Left lobe of liver (tissue), 2 donors: Measurements from ENCODE around the gene TWF2. TPM values are rescaled to one million over a fixed set of nuclear protein-coding genes. Genes with fewer than 3 reads are reported as not detected.
"Not testable (repeated sequence)": the region's sequence is repeated elsewhere in the genome, so short reads cannot be mapped to it uniquely, and the experiment has no call there.

Source experiments
- ATAC-seq: fragments of 200-7000 bp; cut with Tn5 transposase; one replicate; pipeline ENCODE4 v1.9.1; 2020; ENCODE audit warnings: mild to moderate bottlenecking, moderate library complexity
- DNase-seq: peaks from one replicate; pipeline ENCODE4 v3.0.0-alpha.2; 2020; ENCODE audit warnings: low spot score
- total RNA-seq: library from RNA; stranded (reverse); gene quantifications from one replicate; pipeline ENCODE4 v1.2.1, GENCODE V29; 2021
- donor health status: DM: no; HTN: no; CAD: no; lungs with moderate emphysema.
- donor health status: DM: no; HTN: yes; CAD: no.

Gene TWF2
- total RNA-seq = 16.8 TPM

DNA sequence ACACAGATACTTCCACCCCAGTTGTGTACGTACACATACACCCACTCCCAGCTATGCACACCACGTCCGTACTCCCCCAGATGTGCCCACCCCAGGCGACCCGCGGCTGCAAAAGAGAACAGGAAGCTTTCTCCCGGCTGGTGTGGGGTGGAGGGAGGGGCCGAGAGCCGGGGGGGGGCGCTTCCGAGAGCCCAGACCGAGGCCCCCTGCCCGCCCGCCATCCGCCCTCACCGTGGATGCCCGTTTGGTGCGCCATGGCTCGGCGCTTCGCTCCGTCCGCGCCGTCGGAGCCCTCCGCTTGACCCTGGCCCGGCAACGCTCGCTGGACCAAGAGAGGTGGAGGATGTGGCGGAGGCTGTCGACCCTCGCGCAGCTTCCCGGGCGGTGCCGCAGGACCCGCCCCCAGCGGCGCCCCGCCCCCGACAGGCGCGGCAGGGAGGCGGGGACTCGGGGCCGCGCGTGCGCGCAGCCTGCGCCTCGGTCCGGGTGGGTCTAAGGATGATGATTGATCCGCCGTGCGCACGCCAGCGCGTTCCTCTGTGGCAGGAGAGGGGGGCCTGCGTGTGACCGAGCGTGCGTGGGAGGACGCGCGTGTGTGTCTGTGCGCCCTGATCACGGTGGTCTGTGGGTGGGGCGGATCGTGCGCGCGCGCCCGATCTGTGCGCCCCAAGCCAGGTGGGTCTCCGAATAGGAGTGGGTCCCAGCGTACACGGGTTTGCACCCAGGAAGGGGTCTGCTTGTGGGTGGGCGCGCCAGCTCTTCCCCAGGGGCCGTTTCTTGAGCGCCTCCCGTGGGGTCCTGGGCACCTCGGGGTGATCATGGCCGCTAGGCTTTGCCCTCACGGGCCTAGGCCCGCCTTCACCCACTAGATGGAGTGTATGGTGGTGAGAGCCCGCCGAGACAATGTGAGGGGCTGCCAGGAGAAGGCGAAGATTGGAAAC is at the start of gene TWF2:
Gene TWF2 (minus strand): TSS at position 398 of the 941 bp plus-strand sequence. CDS start 142 bp downstream, at position 256.
- peak; percentile 79 for ATAC-seq

DNA sequence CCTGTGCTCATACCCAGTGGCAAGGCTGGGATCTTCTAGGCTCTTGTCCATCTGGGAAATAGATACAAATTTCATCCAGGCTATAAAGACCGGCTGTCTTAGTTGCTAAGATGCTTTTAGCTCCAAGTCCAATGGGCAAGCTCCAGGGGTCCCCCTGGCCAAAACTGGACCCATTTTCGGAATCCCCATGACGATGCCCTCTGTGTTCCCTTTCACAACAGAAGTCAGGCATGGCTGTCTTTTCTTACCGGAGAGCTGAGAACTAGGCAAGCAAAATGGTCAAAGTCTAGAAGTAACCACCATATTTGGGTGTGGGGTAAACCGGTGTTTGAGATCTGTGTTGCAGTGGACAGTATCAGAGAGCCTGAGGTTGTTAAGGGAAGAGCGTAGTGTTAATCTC is 49.7 kb upstream of the TWF2 start:
- no peak for ATAC-seq
- no peak for DNase-seq

More for the DNA sequence above, at the start of gene TWF2:
- peak; percentile 80 for DNase-seq

DNA sequence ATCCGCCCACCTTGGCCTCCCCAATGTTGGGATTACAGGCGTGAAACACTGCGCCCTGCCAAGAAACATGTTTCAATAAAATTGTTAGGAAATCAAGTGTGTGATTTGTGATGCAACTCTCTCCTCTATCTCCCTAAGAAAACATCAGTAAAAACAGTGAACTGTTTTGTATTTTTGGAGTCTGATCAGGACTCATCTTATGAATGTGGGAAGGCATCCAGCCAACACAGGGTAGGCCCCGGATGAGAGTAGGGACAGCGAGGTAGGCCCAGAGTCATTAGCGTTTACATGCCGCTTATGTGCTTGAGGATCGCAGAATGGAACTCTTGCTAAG is 47.8 kb upstream of the TWF2 start:
- ATAC-seq (peak; percentile 35), DNase-seq (peak; percentile 86)

DNA sequence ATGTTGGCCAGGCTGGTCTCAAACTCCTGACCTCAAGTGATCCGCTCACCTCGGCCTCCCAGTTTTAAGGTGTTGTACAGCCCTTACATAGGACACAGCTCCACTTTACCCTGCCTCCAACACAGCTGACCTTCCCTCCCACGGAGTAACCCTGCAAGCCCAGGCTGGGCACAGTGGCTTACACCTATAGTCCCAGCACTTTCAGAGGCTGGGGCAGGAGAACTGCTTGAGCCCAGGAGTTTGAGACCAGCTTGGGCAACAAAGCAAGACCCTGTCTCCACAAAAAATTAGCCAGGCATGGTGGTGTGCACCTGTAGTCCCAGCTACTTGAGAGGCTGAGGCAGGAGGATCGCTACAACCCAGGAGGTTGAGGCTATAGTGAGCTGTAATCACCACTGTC is 45.1 kb upstream of the TWF2 start:
- ATAC-seq = not testable (repeated sequence)
- peak; percentile 42 for DNase-seq

DNA sequence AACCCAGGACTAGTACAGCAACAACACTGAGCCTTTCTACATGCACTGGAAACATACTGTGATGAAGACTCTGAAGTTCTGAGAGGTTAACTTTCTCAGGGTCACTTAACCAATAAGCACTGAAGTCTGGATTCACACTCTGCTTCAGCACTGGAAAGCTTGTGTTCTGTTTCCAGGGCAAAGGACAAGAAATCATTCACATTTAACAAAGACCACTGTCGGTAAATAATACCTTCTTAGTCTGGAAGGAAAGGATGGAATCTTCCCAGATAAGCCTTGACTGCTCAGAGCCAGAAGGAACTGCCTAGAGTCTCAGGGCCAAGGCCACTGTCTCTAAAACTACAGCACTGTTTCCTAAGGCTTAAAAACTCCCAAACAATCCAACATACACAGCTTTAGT is 44.3 kb upstream of the TWF2 start:
- DNase-seq (no peak), ATAC-seq (no peak)

DNA sequence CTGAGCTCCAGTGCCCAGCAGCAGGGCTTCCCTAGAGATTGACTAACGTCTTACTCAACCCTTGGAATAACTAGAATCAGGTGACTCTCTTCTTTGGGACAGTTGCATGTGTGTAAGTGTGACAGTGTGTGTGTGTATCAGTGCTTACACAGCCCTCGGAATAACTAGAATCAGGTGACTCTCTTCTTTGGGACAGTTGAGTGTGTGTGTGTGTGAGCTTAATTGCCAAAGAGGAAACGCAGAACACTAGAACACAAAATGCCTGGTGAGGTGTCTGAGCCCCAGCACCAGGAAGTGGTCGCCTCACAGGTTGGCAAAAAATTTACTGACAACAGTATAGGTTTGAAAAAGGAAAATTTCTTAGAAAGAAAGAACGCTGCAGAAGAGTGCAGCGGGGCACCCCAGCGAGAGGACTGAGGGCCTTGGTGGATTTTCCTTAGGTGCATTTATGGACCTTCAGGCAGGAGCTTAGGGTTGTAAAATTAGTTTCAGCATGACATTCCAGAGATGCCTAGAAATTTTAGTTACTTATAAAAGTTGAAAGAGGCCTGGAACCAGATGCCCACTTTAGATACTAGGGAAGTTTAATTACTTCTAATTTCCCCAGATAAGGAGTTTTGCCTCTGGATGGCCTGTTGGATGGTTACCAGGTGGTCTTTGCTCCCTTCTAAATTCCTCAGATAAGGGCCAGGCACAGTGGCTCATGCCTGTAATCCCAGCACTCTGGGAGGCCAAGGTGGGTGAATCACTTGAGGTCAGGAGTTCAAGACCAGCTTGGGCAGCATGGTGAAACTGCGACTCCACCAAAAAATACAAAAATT is 43.2 kb upstream of the TWF2 start:
- ATAC-seq = no peak
- DNase-seq = no peak

DNA sequence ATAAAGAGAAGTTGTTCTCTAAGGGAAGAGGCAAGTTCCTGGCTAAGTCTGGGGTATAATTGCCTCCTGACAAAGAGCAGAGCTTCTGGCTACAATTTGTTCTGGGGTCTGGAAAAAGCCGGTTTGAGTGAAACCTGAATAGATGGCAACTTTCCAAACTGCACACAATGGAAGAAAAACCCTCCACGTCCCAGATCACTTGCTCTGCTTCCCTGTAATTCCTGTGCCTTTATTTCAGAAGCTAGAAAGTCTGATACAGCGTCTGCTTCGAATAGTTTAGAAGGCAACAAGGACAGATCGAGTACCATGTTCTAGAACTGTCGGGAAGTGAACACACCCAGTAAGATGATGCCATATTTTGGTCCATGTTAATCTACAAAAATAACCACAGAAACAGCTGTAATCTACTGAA is 41.1 kb upstream of the TWF2 start:
- ATAC-seq = no peak
- DNase-seq = no peak

DNA sequence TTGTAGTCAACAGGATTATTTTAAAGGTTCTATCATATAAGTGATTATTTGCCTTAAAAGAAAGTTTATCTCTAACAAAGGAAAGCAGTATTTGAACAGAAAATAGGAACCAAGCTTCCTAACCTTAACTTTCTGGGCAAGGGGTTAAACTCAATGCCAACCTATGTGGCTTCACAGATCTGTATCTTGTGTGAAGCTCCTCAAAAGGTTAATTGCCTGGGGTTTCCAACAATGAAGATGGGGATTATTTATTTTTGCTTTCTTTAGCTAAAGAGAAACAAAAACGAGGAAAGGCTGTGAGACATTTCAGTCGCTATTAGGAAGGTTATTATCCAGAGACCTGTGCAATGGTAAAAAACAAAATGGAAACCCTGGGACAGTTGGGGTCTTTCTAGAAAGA is 40.6 kb upstream of the TWF2 start:
- ATAC-seq (no peak), DNase-seq (no peak)

DNA sequence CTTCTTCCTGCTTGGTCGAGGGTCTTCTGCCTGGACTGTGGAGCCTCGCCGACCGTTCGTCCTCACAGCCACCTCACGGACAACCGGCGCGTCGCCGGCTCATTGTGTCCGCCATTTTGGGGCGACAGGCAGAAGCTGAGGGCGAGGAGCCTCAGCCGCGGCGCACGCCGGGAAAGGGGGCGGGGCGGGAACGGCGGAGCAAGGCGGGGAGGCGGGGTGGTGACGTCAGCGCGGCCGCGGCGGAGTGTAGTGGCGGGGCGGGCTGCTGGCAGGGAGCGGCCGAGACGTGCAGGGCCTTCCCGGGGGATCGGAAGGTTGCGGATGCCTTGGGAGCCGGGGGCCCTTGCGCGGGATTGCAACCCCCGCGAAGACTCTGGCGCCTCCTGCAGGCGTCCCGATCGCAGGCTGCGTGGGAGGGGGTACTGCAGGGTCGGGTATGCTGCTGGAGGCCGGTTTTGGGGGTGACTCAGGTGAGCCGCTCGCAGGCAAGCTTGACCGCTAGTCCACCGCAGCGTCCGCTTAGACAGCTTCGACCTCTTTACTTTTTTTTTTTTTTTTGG is 39.6 kb upstream of the TWF2 start, which contains the start of gene WDR82:
Gene WDR82 (minus strand): TSS at position 140 of the 560 bp plus-strand sequence. CDS start 288 bp downstream, outside the sequence.
- peak; percentile 90 for ATAC-seq

DNA sequence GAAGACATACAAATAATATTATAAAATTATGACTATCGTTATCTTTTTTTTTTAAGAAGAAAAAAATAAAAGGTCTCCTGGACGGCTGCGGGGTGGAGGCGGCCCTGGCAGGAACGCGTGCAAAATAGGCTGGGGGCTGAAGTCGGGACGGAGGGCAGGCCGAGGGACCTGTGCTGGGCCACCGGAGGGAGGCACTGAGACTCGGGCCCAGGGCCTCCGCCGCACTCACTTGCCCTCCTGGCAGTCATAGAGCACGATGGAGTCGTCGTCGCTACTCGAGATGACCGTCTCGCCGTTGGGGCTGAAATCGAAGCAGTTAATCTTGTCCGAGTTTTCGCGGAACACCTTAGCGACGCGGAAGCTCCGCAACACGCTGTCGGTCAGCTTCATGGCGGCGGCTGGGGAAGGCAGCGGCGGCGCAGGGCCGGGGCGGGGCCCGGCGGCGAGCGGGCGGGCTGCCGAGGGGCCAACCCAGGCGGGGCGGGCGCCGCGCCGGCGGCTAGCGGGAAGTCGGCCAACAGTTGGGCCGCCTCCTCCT is 39.1 kb upstream of the TWF2 start:
- DNase-seq = no peak
- peak; percentile 79 for ATAC-seq

More for the DNA sequence above, 39.6 kb upstream of the TWF2 start, which contains the start of gene WDR82:
- peak; percentile 98 for DNase-seq

DNA sequence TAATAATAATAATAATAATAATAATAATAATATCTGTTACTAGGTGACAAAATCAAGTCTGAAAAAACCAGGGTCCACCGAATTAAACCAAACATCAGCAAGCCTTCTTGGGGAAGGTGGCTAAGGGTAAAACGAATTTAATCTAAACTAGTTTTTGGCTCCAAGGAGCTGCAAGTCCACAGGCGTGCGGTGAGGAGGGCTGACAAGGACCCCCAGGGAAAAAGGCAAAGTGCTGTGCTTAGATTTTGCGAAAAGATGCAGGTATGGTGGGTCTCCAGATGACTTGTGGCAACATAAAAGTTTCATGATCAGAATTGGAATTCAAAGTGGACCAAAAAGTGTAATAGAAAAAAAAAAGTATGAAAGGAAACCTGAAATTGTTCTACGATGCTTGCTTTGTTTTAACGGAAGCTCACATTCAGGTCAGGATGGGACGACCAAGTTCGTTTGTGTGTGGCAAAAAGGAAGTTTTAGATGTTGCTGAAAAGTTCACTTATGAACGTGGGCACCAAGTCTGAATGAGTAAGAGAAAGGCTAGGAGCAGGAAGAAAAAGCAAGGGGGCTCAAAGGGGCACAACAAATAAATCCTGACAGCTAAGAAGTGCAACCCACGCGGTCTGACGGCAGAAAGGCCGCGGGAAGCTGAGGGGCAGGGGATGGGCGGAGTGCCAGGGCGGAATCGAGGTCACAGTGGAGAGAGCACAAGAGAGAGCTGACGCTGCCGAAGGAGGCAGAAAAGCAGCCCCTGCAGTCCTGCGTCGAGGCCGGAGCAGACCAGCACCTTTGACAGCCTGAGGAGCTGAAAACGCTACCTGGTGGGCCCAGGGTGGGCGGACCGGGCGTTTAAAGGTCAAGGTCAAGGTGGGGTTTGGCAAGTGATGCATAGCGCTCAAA is 38.4 kb upstream of the TWF2 start:
- ATAC-seq = peak; percentile 58
- DNase-seq = peak; percentile 84

DNA sequence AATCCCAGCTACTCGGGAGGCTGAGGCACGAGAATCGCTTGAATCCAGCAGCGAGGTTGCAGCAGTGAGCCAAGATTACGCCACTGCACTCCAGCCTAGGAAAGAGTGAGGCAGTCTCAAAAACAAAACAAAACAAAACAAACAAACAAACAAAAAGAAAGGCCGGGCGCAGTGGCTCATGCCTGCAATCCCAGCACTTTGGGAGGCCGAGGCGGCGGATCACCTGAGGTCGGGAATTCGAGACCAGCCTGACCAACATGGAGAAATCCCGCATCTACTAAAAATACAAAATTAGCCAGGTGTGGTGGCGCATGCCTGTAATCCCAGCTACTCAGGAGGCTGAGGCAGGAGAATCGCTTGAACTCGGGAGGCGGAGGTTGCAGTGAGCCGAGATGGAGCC is 35.8 kb upstream of the TWF2 start:
- not testable (repeated sequence) for ATAC-seq
- peak; percentile 43 for DNase-seq

DNA sequence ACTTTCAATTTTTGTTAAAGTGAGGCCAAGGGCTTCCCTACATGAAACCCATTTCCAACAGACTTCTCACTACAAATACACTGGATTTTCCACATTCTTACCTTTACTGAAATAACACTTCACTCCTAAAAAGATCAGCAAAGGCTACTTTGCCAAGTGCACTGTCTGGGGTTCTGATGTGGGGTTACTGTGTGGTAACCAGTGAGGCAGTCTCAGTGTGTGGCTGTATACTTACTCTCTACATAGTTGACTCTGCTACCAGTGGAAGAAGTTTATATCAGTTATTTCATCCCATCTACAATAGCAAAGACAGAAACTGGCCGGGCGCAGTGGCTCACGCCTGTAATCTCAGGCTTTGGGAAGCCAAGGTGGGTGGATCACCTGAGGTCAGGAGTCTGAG is 33.9 kb upstream of the TWF2 start:
- DNase-seq (no peak), ATAC-seq (no peak)

DNA sequence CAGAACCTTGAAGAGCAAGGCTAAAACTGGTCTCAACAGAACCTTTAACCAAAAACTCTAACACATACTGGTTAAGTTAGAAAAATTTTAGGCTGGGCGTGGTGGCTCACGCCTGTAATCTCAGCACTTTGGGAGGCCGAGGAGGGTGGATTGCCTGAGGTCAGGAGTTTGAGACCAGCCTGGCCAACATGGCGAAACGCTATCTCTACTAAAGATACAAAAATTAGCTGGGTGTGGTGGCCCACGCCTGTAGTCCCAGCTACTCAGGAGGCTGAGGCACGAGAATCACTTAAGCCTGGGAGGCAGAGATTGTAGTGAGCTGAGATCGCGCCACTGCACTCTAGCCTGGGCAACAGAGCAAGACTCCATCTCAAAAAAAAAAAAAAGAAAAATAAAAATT is 33.2 kb upstream of the TWF2 start:
- DNase-seq, ATAC-seq: not testable (repeated sequence)

DNA sequence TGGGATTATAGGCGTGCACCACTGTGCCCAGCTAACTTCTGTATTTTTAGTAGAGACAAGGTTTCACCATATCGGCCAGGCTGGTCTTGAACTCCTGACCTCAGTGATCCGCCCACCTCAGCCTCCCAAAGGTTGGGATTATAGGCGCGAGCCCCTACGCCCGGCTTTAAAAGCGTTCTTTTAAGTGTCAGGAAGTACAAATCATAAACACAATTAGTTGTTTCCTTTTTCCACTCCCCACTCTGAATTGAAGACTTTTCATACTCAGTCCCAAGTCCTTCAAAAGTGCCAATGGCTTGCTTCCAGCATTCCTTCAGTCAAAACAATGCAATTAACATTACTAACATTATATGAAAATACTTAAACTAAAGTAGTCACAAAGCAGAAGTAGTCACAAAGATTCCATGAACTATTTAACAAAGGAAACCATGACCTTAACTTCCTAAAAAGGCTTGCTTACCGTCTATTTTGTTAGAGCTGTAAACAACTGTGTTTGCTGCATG is 31.3 kb upstream of the TWF2 start:
- DNase-seq (no peak), ATAC-seq (peak; percentile 33)

DNA sequence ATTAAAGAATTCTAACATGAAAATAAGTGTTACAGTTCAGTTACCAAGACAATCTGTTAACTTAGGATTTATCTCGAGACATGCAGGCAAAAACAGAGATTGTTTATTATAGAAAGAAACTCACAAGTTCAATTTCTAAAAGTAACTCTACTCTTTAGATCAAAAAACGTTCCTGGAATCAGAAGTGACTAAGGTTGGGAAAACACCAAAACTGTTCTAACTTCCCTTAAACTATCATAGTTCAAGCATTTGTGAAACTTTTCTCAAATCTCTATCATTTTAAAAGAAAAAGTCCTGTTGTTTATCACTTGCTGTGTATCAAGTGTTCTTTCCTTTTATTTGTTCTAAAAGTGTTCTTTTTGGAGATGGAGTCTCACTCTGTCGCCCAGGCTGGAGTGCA is 30.8 kb upstream of the TWF2 start:
- no peak for ATAC-seq
- DNase-seq = no peak

DNA sequence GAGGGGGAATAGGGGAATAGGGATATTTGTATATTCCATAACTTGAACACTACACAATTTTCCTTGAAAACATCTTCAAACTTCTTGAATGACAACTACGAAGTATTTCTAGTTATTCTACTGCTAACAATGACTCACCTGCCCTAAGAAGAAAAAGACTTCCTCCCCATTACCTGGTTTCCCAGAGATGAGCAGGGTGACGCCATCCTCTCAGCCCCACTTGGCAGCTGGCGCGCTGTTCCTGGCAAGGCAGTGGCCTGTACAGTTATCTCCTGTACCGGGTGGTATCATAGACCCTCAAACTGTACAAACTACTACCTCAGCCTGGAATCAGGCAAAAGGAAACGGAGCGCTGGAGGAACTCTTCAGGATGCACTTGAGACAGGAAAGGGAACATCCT is 29.1 kb upstream of the TWF2 start:
- no peak for DNase-seq
- no peak for ATAC-seq

DNA sequence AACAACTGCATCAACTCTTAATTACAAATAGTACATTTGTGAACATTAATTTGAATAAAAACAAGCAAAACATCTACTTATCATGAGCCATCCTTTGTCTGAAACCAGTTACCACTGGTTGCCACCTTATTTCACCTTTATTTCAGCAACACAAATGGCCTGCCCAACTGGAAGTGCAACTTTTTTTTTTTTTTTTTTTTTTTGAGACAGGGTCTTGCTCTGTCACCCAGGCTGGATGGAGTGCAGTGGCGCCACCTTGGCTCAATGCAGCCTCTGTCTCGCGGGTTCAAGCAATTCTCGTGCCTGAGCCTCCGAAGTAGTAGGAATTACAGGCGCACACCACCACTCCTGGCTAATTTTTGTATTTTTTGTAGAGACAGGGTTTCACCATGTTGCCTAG is 26.4 kb upstream of the TWF2 start:
- DNase-seq = no peak
- no peak for ATAC-seq

DNA sequence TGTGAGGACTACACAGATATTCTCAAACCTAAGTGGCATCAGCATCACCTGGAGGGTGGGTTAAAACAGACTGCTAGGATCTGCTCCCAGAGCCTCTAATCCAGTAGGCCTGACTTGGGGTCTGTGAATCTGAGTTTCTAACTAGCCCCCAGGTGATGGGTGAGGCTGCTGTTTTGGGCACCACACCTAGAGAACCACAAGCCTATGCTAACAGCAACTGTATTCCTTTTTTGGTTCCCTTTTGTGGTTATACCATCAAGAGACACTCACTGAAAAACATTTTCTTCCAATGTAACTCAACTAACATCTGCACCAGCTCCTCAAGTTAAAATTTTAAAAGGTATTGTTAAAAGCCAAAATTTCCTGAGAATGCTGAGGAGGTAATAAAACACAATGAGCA is 23.5 kb upstream of the TWF2 start:
- no peak for DNase-seq
- no peak for ATAC-seq

DNA sequence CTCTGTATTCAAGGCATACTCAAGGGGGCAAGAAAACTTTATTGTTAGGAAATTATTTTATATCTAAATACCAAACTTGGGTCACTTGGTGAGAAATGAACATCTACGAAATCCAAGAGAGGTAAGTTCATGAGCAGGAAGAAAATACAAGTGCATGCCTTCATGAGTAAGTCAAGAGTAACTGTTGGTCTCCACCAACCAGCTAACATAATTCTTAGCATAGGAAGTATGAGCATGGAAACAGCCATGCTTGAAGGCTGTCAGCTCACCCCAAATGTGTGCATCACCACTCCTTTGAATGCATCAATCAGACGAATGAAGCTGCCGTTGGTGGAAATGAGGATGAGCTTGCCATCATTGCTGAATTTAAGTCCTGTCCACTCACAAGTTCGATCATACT is 20.5 kb upstream of the TWF2 start:
- no peak for DNase-seq
- ATAC-seq = no peak
